Heart left ventricle (tissue), 16 donors: ENCODE results near the gene DNM2. TPM values are rescaled to one million over a fixed set of nuclear protein-coding genes. Genes with fewer than 3 reads are reported as not detected.

Source experiments
- ATAC-seq, 4 donors: fragments of 200-7000 bp; cut with Tn5 transposase; one replicate each; pipeline ENCODE4 v1.9.1; 2020 to 2022; ENCODE audit warnings: moderate library complexity in 4 of 4, mild to moderate bottlenecking in 3 of 4, moderate number of reproducible peaks in 1 of 4
- DNase-seq, 5 donors: peaks; one replicate each; pipeline ENCODE4 v3.0.0-alpha.2; 2020
- H3K27ac ChIP-seq, 12 donors: fragments of 200-600 bp; sonication (generic) in 4 of 12; one replicate each; pipeline versions ENCODE4 v1.5.0 to v1.8.0; 2016 to 2022; ENCODE audit warnings: mild to moderate bottlenecking in 2 of 12
- H3K27me3 ChIP-seq, 9 donors: fragments of 200-600 bp; sonication (generic) in 2 of 9; one replicate each; pipeline versions ENCODE4 v1.5.1 to v1.8.0; 2016 to 2022; ENCODE audit warnings: mild to moderate bottlenecking in 3 of 9
- H3K36me3 ChIP-seq, 9 donors: fragments of 200-600 bp; sonication (generic) in 2 of 9; one replicate each; pipeline versions ENCODE4 v1.5.0 to v1.8.0; 2018 to 2022; ENCODE audit warnings: mild to moderate bottlenecking in 2 of 9
- H3K4me1 ChIP-seq, 12 donors: fragments of 200-600 bp; sonication (generic) in 4 of 12; one replicate each; pipeline versions ENCODE4 v1.5.0 to v1.8.0; 2016 to 2022; ENCODE audit warnings: mild to moderate bottlenecking in 3 of 12
- H3K4me3 ChIP-seq, 12 donors: fragments of 200-600 bp; sonication (generic) in 4 of 12; one replicate each; pipeline versions ENCODE4 v1.5.0 to v1.8.0; 2017 to 2022; ENCODE audit warnings: mild to moderate bottlenecking in 9 of 12, moderate library complexity in 4 of 12
- H3K9me3 ChIP-seq, 12 donors: fragments of 200-600 bp; sonication (generic) in 4 of 12; one replicate each; pipeline versions ENCODE4 v1.5.0 to v1.8.0; 2016 to 2022; ENCODE audit warnings: mild to moderate bottlenecking in 1 of 12
- CTCF ChIP-seq, 12 donors: fragments of 200-600 bp; sonication (generic) in 4 of 12; IDR thresholded peaks; one replicate each; pipeline versions ENCODE4 v1.5.0 to v1.8.0; 2018 to 2022; ENCODE audit warnings: antibody characterized with exemption in 12 of 12, mild to moderate bottlenecking in 5 of 12
- POLR2A ChIP-seq, 2 donors: fragments of 450-650 bp; IDR thresholded peaks; one replicate each; pipeline ENCODE4 v1.6.1; 2017; ENCODE audit warnings: antibody characterized with exemption in 2 of 2, mild to moderate bottlenecking in 2 of 2, moderate library complexity in 2 of 2
- WGBS, 4 donors: extraction: QIAGEN DNeasy Blood & Tissue Kit in 2 of 4; methylation state at CpG; one replicate each; pipeline versions ENCODE4 v1.1.5 to v1.1.7; 2013 to 2018; 5-methylcytosine and 5-hydroxymethylcytosine counted together
- intact Hi-C, 10 donors: fragments of 100-400 bp; cut with DNase I; formaldehyde crosslinking; loops; one replicate each; pipeline versions ENCODE4 v1.11.1 to v1.14.2; 2022
- polyA plus RNA-seq, 2 donors: library from polyadenylated mRNA; stranded (reverse); fragments of 200-250 nt; gene quantifications; one replicate each; pipeline ENCODE4 v1.2.3, GENCODE V29; 2013
- total RNA-seq, 9 donors: library from RNA; depleted of rRNA in 2 of 9; stranded (reverse); fragments of >200 nt in 2 of 9; fragmentation: NEBNext Ultra II Directional in 3 of 9; extraction: Animal tissue kit (Norgen Biotek cat#: 25700) in 3 of 9; gene quantifications; one replicate each; pipeline versions ENCODE4 v1.1.0 to v1.2.4, GENCODE V29; 2016 to 2023
- donor health status: ischemic (EF 13 %, LVEDD 7.1; RV severe dilation, severe dysfunction).
- donor health status: healthy with polysubstance abuse.
- donor health status: DM: no; HTN: yes; CAD: no.
- donor health status: DM: no; HTN: no; CAD: no.
- donor health status: ischemic (EF 25% LVEDD 6.9; RV normal size, moderate dysfunction).
- donor health status: ischemic (EF 25% LVEDD 5.7; RV mildly dilated, moderate dysfunction).
- donor health status: healthy.
- donor health status: DM: yes; HTN: yes; CAD: no.
- donor health status: ischemic (EF 35%, LVEDD 5.7; RV mildly dilated, moderate dysfunction).
- donor health status: nonischemic (EF 11% LVEDD 7.7; RV severe dilation, severe dysfunction).
- donor health status: DM: yes; HTN: yes; CAD: no.
- donor health status: PGD.
- donor health status: ischemic (EF 29% LVEDD 5.4; RV normal size, mild dysfunction).
- donor health status: nonischemic (EF 23%, LVEDD 6.1; RV moderate dilation, normal function).

The DNM2 gene
- total and polyA plus RNA-seq, 11 donors = 98.9 to 204 (median 131) TPM

GRCh38 chr19:10870955-10871603, 153.2 kb downstream of the DNM2 start, which contains the start of gene CARM1:
Gene CARM1, plus strand, starts transcription at chr19:10871553. Its CDS starts 150 bp downstream, at chr19:10871703.
- Histone ChIP-seq H3K9me3 (no peaks in the 10 kb centered on the region), H3K4me3 (peak within 1 kb of the TSS; percentile 53 to 96 (median 76)), H3K36me3 (no peaks in the 10 kb centered on the region), H3K27ac (peak within 1 kb of the TSS in 11 of 12 donors; percentile 70 to 87 (median 81)), H3K4me1 (peaks cover 0 to 52% (median 18%) of the 10 kb centered on the region in 12 donors), H3K27me3 (no peaks in the 10 kb centered on the region)
- DNase-seq = peak; percentile 99 to 100 (median 99)
- 0 to 1% (median 1%) methylated on average over 23 to 99 of the region's 99 CpGs for WGBS, 4 donors
- intact Hi-C loops = loop anchor here in 5 of 10 donors (1.0 to 5.0 kb wide), 6 partner anchors 34 to 154 kb away; partner anchors contain the start of genes TMED1 (in 3 of the 5), TIMM29 (in 2 of the 5) and YIPF2 (in 2 of the 5)
- ATAC-seq = peak; percentile 95 to 97 (median 96)
- TF ChIP-seq CTCF (IDR thresholded peaks at IDR 0.05) (peak; percentile 35 to 86 (median 65)), POLR2A (IDR thresholded peaks at IDR 0.05) (peak in 1 of 2 donors; percentile 39)

- intact Hi-C loops = loop anchor here in 6 of 10 donors (1.0 to 5.0 kb wide), 5 partner anchors 35 to 58 kb away; partner anchors contain the start of genes TIMM29 (in 4 of the 6), YIPF2 (in 4 of the 6) and TMED1 (in 3 of the 6)
- TF ChIP-seq CTCF (IDR thresholded peaks at IDR 0.05) (peak in 1 of 12 donors; percentile 11), POLR2A (IDR thresholded peaks at IDR 0.05) (no peak)
- H3K36me3 ChIP-seq = no peaks in the 10 kb centered on the region
- peaks cover 0 to 60% (median 26%) of the 10 kb centered on the region in 12 donors for H3K4me1 ChIP-seq
- H3K4me3 ChIP-seq = peak overlapping the region; percentile 53 to 96 (median 76)
- ATAC-seq (peak in 1 of 4 donors; percentile 1), DNase-seq (peak; percentile 49 to 80 (median 55))
- H3K27me3 ChIP-seq = no peaks in the 10 kb centered on the region
- WGBS, 4 donors = 1 to 2% (median 1%) methylated on average over 44 to 90 of the region's 90 CpGs
- H3K27ac ChIP-seq = peak overlapping the region in 11 of 12 donors; percentile 64 to 87 (median 79)
- no peaks in the 10 kb centered on the region for H3K9me3 ChIP-seq
Observed at GRCh38 chr19:10871711-10872545, 154.0 kb downstream of the DNM2 start.

GRCh38 chr19:10872546-10873107, 154.7 kb downstream of the DNM2 start:
- DNase-seq (no peak), ATAC-seq (no peak)
- no peak for TF ChIP-seq CTCF (IDR thresholded peaks at IDR 0.05)
- TF ChIP-seq POLR2A (IDR thresholded peaks at IDR 0.05) = no peak
- peak overlapping the region in 10 of 12 donors; percentile 64 to 87 (median 80) for H3K27ac ChIP-seq
- peak overlapping the region; percentile 53 to 96 (median 76) for H3K4me3 ChIP-seq
- 15 to 18% (median 17%) methylated on average over 16 of the region's 16 CpGs for WGBS, 4 donors
- peaks cover 0 to 65% (median 31%) of the 10 kb centered on the region in 12 donors for H3K4me1 ChIP-seq
- intact Hi-C loops = loop anchor here in 3 of 10 donors (2.0 to 5.0 kb wide), 2 partner anchors 55 to 56 kb away; partner anchors contain the start of genes TIMM29 (in 3 of the 3) and YIPF2 (in 3 of the 3)
- no peaks in the 10 kb centered on the region for H3K9me3 ChIP-seq
- no peaks in the 10 kb centered on the region for H3K36me3 ChIP-seq
- no peaks in the 10 kb centered on the region for H3K27me3 ChIP-seq
